Astrocyte (in vitro differentiated cells and primary cell): ENCODE data around the gene TBC1D24. TPM values are rescaled to one million over a fixed set of nuclear protein-coding genes. Genes with fewer than 3 reads are reported as not detected.

Experiments used
- DNase-seq: peaks from one replicate; pipeline ENCODE4 v3.0.0-alpha.2; 2010; ENCODE audit warnings: low read depth
- FAIRE-seq: peaks from 2 replicates; lab custom pipeline; 2011; peaks lifted over from hg19 to GRCh38; lab: Jason Lieb, UNC
- H2AFZ ChIP-seq: 2 replicates; pipeline ENCODE4 v1.6.0; 2012; ENCODE audit warnings: low read depth, low read length, inconsistent platforms
- H3K27ac ChIP-seq: 2 replicates; pipeline ENCODE4 v1.5.1; 2011; ENCODE audit warnings: low read depth, low read length, inconsistent platforms
- H3K27me3 ChIP-seq: 2 replicates; pipeline ENCODE4 v1.6.0; 2011; ENCODE audit warnings: low read length, inconsistent platforms; ENCODE audit not compliant: insufficient read depth
- H3K36me3 ChIP-seq: 2 replicates; pipeline ENCODE4 v1.5.1; 2011; ENCODE audit warnings: low read length, inconsistent platforms; ENCODE audit not compliant: insufficient read depth
- H3K4me1 ChIP-seq: 2 replicates; pipeline ENCODE4 v1.5.1; 2011; ENCODE audit warnings: low read length, inconsistent platforms; ENCODE audit not compliant: insufficient read depth
- H3K4me2 ChIP-seq: 2 replicates; pipeline ENCODE4 v1.6.0; 2012; ENCODE audit warnings: low read length, inconsistent platforms
- H3K4me3 ChIP-seq: 2 replicates; pipeline ENCODE4 v1.5.1; 2011; ENCODE audit warnings: low read depth, mild to moderate bottlenecking, low read length, inconsistent platforms; ENCODE audit not compliant: insufficient read depth
- H3K79me2 ChIP-seq: 2 replicates; pipeline ENCODE4 v1.6.0; 2012; ENCODE audit warnings: mild to moderate bottlenecking, low read length, inconsistent platforms; ENCODE audit not compliant: insufficient read depth
- H3K9ac ChIP-seq: 2 replicates; pipeline ENCODE4 v1.6.0; 2012; ENCODE audit warnings: mild to moderate bottlenecking, low read length, inconsistent platforms
- H3K9me3 ChIP-seq: 2 replicates; pipeline ENCODE4 v1.5.1; 2012; ENCODE audit warnings: low read depth, mild to moderate bottlenecking, low read length, inconsistent platforms; ENCODE audit not compliant: insufficient read depth
- H4K20me1 ChIP-seq: 2 replicates; pipeline ENCODE4 v1.6.0; 2012; ENCODE audit warnings: low read length, inconsistent platforms; ENCODE audit not compliant: insufficient read depth
- H3K27ac Mint-ChIP-seq: one replicate; pipeline ENCODE4 v1.8.0; 2021; ENCODE audit warnings: mild to moderate bottlenecking, mixed read lengths; ENCODE audit not compliant: unreplicated experiment
- H3K27me3 Mint-ChIP-seq: one replicate; pipeline ENCODE4 v1.8.0; 2021; ENCODE audit warnings: low read depth, mixed read lengths; ENCODE audit not compliant: unreplicated experiment
- H3K36me3 Mint-ChIP-seq: one replicate; pipeline ENCODE4 v1.8.0; 2021; ENCODE audit warnings: low read depth, mixed read lengths; ENCODE audit not compliant: unreplicated experiment
- H3K4me1 Mint-ChIP-seq: one replicate; pipeline ENCODE4 v1.8.0; 2021; ENCODE audit warnings: low read depth, mixed read lengths; ENCODE audit not compliant: unreplicated experiment
- H3K4me3 Mint-ChIP-seq: one replicate; pipeline ENCODE4 v1.8.0; 2021; ENCODE audit warnings: mild to moderate bottlenecking, moderate library complexity, mixed read lengths; ENCODE audit not compliant: unreplicated experiment
- H3K9me3 Mint-ChIP-seq: one replicate; pipeline ENCODE4 v1.8.0; 2021; ENCODE audit warnings: mild to moderate bottlenecking, mixed read lengths; ENCODE audit not compliant: unreplicated experiment
- CTCF ChIP-seq: IDR thresholded peaks from 2 replicates; pipeline ENCODE4 v1.5.1; 2011; ENCODE audit warnings: low read depth, mild to moderate bottlenecking, inconsistent platforms, low read length, moderate library complexity; ENCODE audit not compliant: insufficient read depth
- EZH2 ChIP-seq: IDR thresholded peaks from 2 replicates; pipeline ENCODE4 v1.6.1; 2012; ENCODE audit warnings: mild to moderate bottlenecking, low read length, inconsistent platforms; ENCODE audit not compliant: insufficient read depth
- total RNA-seq: library from RNA; stranded (reverse); gene quantifications from 2 replicates; pipeline ENCODE4 v1.2.1, GENCODE V29; 2021

TBC1D24 gene
- total RNA-seq, 1 donor from 2014 or later = 13.4 TPM

- H3K27me3 ChIP-seq = no peaks in the 10 kb centered on the region
- no peaks in the 10 kb centered on the region for H3K9me3 Mint-ChIP-seq
- H4K20me1 ChIP-seq = peaks cover 62% of the 10 kb centered on the region
- no peak for FAIRE-seq
- peak overlapping the region; percentile 18 for H3K27ac Mint-ChIP-seq
- peak overlapping the region; percentile 92 for H3K4me2 ChIP-seq
- no peak overlapping the region for H3K27ac ChIP-seq
- H3K4me1 ChIP-seq = peaks cover 17% of the 10 kb centered on the region
- peaks cover 8% of the 10 kb centered on the region for H3K36me3 Mint-ChIP-seq
- H3K27me3 Mint-ChIP-seq = peaks cover 14% of the 10 kb centered on the region
- H3K9me3 ChIP-seq = no peaks in the 10 kb centered on the region
- peak overlapping the region; percentile 82 for H3K4me3 Mint-ChIP-seq
- no peak for DNase-seq
- no peak for TF ChIP-seq EZH2
- TF ChIP-seq CTCF = no peak
- H3K9ac ChIP-seq = peak overlapping the region; percentile 67
- peaks cover 26% of the 10 kb centered on the region for H3K79me2 ChIP-seq
- H3K36me3 ChIP-seq = no peaks in the 10 kb centered on the region
- H2AFZ ChIP-seq = peak overlapping the region; percentile 66
- H3K4me3 ChIP-seq = peak overlapping the region; percentile 63
- peaks cover 6% of the 10 kb centered on the region for H3K4me1 Mint-ChIP-seq
Measured at GRCh38 chr16:2475413-2476344, 752 bp downstream of the TBC1D24 start.

GRCh38 chr16:2476345-2476720, 1.4 kb downstream of the TBC1D24 start:
- Mint-ChIP-seq H3K27me3 (peaks cover 14% of the 10 kb centered on the region), H3K4me1 (peaks cover 6% of the 10 kb centered on the region), H3K4me3 (peak overlapping the region; percentile 82), H3K36me3 (peaks cover 8% of the 10 kb centered on the region), H3K9me3 (no peaks in the 10 kb centered on the region), H3K27ac (peak overlapping the region; percentile 18)
- no peak overlapping the region for H3K4me3 ChIP-seq
- H3K27ac ChIP-seq = no peak overlapping the region
- H4K20me1 ChIP-seq = peaks cover 68% of the 10 kb centered on the region
- H3K79me2 ChIP-seq = peaks cover 29% of the 10 kb centered on the region
- no peaks in the 10 kb centered on the region for H3K36me3 ChIP-seq
- H3K27me3 ChIP-seq = no peaks in the 10 kb centered on the region
- FAIRE-seq (no peak), DNase-seq (no peak)
- H2AFZ ChIP-seq = no peak overlapping the region
- TF ChIP-seq CTCF (no peak), EZH2 (no peak)
- H3K4me2 ChIP-seq = no peak overlapping the region
- no peak overlapping the region for H3K9ac ChIP-seq
- peaks cover 17% of the 10 kb centered on the region for H3K4me1 ChIP-seq
- H3K9me3 ChIP-seq = no peaks in the 10 kb centered on the region

- TF ChIP-seq EZH2 = no peak
- TF ChIP-seq CTCF = no peak
- H3K9me3 Mint-ChIP-seq = no peaks in the 10 kb centered on the region
- no peak overlapping the region for H3K27ac Mint-ChIP-seq
- peaks cover 14% of the 10 kb centered on the region for H3K27me3 Mint-ChIP-seq
- no peak overlapping the region for H3K4me3 ChIP-seq
- peaks cover 72% of the 10 kb centered on the region for H4K20me1 ChIP-seq
- peaks cover 29% of the 10 kb centered on the region for H3K79me2 ChIP-seq
- no peaks in the 10 kb centered on the region for H3K36me3 ChIP-seq
- no peaks in the 10 kb centered on the region for H3K27me3 ChIP-seq
- no peak overlapping the region for H3K4me2 ChIP-seq
- FAIRE-seq (no peak), DNase-seq (no peak)
- H3K4me1 Mint-ChIP-seq = peaks cover 6% of the 10 kb centered on the region
- H3K27ac ChIP-seq = no peak overlapping the region
- H3K4me1 ChIP-seq = peaks cover 13% of the 10 kb centered on the region
- H3K9ac ChIP-seq = no peak overlapping the region
- no peaks in the 10 kb centered on the region for H3K9me3 ChIP-seq
- H3K36me3 Mint-ChIP-seq = peaks cover 8% of the 10 kb centered on the region
- no peak overlapping the region for H2AFZ ChIP-seq
- peak overlapping the region; percentile 82 for H3K4me3 Mint-ChIP-seq
Measured at GRCh38 chr16:2476741-2477140, 1.8 kb downstream of the TBC1D24 start.
